GM18502 (cell line): ENCODE measurements around the gene ARHGEF11.

ENCODE experiments used
- ATAC-seq: cut with Tn5 transposase; IDR thresholded peaks from one replicate; pipeline ENCODE4 v1.9.1; 2021; ENCODE audit warnings: mild to moderate bottlenecking; ENCODE audit not compliant: unreplicated experiment, poor library complexity

Gene ARHGEF11

DNA sequence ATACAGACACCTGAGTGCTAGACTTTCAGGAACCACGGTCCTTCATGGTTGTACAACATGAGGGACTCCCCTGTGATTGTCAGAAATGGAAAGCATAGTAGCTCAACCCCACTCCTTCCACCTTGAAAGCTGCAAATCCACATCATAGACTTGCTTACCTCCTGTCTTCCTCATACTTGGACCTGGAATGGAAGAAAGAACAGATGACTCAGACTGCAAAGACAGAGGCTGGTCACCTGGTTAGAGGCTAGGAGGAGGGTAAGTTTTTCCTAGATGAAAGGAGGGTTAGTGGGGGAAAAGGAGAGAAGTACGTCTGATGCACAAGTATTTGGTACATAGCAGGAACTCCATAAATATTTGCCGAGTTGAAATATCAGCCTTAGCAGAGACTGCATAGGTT lies 87.9 kb downstream of the ARHGEF11 start:
- ATAC-seq = no peak

GRCh38 chr1:156956333-156956732 lies 89.2 kb downstream of the ARHGEF11 start:
- no peak for ATAC-seq

DNA sequence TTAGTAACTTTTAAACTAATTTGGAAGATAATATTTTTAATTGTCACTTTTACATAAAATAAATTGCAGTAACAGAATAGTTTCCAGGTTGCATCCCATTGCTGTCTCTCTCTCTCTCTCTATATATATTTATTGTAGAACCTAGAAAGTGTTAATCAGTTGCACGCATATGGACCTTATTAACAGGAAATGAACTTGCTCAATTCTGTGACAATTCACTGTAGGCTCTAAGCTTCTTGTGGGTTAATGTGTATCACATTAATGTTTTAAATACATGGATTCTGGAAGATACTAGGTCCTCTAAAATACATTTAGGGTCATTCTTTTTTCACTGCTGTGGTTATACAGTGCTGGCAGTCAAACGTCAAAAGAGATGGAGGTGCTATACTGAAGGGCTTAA lies 92.0 kb downstream of the ARHGEF11 start:
- ATAC-seq = no peak

GRCh38 chr1:156951371-156951770 lies 94.2 kb downstream of the ARHGEF11 start:
- no peak for ATAC-seq

- ATAC-seq = no peak
Observed at GRCh38 chr1:156949127-156949526, 96.4 kb downstream of the ARHGEF11 start.

DNA sequence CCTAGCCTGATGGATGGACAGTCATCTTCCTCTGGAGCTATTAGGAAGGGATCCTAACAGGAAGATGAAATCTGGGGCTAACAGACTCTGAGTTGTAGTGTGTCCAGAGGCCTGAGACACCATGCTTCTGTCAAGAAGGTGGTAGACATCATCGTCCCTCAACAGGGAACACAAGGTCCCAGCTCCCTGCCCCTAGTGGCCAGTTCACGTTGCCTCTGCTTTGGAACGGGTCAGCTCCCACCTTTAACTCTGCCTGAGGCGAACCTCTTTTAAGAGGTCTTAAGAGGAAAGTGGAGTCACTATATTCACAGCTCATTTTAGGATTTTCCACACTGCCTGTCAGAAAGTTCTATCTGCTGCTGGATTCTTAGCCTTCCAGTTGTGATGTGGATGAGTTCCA lies 96.8 kb downstream of the ARHGEF11 start:
- ATAC-seq = no peak

- ATAC-seq = no peak
Observed at GRCh38 chr1:156947818-156948525, 97.6 kb downstream of the ARHGEF11 start.

GRCh38 chr1:156947127-156947526 lies 98.4 kb downstream of the ARHGEF11 start:
- no peak for ATAC-seq

- no peak for ATAC-seq
Observed at GRCh38 chr1:156945881-156946661, 99.5 kb downstream of the ARHGEF11 start.

- no peak for ATAC-seq
Observed at GRCh38 chr1:156944848-156945247, 100.7 kb downstream of the ARHGEF11 start.

DNA sequence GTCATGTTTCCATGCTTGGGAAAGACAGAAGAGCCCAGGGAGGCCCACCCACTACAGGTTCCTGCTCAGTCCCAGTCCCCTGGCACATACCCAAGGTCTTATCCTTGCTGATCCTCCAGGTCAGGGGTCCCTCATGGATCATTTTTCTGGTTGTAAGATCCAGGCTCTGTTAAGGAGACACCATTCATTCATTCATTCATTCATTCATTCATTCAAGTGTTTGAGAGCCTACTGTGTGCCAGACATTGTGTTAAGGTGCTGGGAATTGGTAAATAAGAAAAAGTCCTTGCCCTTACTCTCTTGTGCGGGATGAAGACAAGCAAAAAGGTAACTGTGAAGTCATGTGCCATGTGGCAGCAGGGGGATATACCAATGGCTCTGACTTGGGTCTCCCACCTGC lies 101.3 kb downstream of the ARHGEF11 start:
- ATAC-seq = no peak

DNA sequence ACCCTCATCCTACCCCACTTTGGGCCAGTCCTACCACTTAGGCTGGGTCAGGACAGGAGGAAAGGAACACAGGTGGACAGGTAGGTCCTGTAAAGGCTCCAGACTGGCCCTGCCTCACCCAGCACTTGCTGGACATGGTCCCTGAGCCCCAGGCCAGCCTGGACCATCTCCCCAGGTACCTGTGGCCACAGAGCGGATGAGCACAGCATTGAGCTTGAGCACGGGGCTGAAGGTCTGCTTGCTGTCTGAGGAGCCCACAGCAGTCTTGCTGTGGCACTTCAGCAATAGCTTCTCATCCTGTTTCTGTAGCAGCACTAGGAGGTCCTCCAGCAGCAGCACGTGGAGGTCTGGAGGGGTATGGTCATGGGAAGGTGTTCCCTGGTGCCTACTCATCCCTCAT lies 101.8 kb downstream of the ARHGEF11 start:
- ATAC-seq = no peak

GRCh38 chr1:156942576-156942975 lies 103.0 kb downstream of the ARHGEF11 start:
- ATAC-seq = no peak

DNA sequence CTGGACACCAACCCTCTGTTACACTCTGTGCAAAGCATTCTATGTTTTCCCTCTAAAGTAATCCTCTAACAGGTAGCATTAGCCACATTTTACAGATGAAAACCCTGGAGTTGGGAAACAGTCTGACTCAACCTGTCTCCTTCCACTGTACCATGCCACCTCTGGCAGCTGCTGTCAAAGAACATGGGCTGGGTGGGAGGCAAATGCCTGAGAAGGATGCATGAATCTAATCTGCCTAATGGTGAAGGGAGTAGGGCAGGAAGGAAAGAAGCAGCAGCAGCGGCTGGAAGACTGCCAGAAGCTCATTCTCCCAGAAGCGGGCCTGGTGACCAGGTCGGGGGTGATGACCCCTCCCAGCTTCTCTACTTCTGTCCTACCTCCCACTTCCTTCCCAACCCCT lies 103.4 kb downstream of the ARHGEF11 start:
- ATAC-seq = no peak

- no peak for ATAC-seq
Observed at GRCh38 chr1:156941675-156942074, 103.9 kb downstream of the ARHGEF11 start.

- no peak for ATAC-seq
Observed at GRCh38 chr1:156939786-156940334, 105.7 kb downstream of the ARHGEF11 start.

- ATAC-seq = no peak
Observed at GRCh38 chr1:156938813-156939212, 106.7 kb downstream of the ARHGEF11 start.

GRCh38 chr1:156937883-156938282 lies 107.7 kb downstream of the ARHGEF11 start:
- no peak for ATAC-seq

DNA sequence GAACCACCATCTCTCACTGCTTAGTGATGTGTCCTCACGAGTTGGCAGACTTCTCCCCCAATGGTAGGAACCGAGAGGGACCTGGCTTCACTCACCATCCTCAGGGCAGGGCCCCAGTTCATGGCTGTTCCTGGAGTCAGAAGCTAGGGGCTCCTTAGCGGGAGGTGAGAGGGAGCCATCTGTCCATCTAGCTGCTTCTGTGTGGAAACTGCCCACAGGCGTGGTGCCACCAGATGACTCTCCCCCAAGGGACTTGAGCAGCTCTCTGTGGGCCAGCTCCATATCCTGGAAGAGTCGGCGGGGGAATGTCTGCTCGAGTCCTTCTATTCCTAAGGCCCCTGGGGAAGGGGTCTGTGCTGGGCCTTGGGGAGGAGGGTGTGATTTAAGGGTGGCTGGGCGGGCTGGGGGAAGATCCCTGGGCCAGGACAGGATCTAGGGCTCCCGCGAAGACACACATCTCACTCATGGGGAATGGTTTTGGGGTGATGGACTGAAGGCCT lies 108.8 kb downstream of the ARHGEF11 start:
- ATAC-seq = no peak

DNA sequence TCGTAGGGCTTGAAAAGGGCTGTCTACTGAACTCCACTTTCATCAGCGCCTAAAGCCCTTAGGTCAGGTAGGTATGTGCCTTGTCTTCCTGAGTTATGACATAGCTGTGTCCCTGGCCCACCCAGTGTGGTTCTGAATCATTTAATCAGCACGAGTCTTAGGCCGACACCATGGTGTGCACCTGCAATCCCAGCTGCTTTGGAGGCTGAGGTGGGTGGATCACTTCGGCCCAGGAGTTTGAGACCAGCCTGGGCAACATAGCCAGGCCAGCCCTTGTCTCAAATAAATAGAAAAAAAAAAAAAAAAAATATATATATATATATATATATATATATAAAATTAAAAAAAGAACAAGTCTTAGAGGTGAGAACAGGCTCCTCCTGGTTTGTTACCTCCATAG lies 109.4 kb downstream of the ARHGEF11 start:
- ATAC-seq = no peak

- ATAC-seq = no peak
Observed at GRCh38 chr1:156935505-156936128, 109.9 kb downstream of the ARHGEF11 start.
